ENCODE data around the gene ATF1. TPM values are rescaled to one million over a fixed set of nuclear protein-coding genes. Genes with fewer than 3 reads are reported as not detected.

The ATF1 gene
- total RNA-seq, 4 donors from 2014 or later: 10.0 to 19.4 (median 16.5) TPM

- WGBS, 2 donors (ENCODE audit: low coverage in 1 of 2): 56 to 69% methylated on average over 5 to 8 of the region's 8 CpGs
- no peaks in the 10 kb centered on the region for H3K9me3 ChIP-seq
- no peaks in the 10 kb centered on the region for H3K27me3 ChIP-seq
- peaks cover 0 to 16% (median 4%) of the 10 kb centered on the region in 4 donors for H3K36me3 ChIP-seq
- in situ Hi-C loops (cut with MboI; ENCODE audit: low pct_ligation_motif_present in 1 of 4, low pct_unique_long_range_greater_than_20kb in 1 of 4, low sequenced_read_pairs in 3 of 4) (no loop called here), intact Hi-C loops (cut with DNase I; ENCODE audit: low total_unique reads) (no loop called here)
- DNase-seq: no peak
- TF ChIP-seq EP300 (IDR thresholded peaks at IDR 0.05; ENCODE audit: low read depth): no peak
- TF ChIP-seq POLR2A (IDR thresholded peaks at IDR 0.05): peak; percentile 60
- TF ChIP-seq, protein P1, sequence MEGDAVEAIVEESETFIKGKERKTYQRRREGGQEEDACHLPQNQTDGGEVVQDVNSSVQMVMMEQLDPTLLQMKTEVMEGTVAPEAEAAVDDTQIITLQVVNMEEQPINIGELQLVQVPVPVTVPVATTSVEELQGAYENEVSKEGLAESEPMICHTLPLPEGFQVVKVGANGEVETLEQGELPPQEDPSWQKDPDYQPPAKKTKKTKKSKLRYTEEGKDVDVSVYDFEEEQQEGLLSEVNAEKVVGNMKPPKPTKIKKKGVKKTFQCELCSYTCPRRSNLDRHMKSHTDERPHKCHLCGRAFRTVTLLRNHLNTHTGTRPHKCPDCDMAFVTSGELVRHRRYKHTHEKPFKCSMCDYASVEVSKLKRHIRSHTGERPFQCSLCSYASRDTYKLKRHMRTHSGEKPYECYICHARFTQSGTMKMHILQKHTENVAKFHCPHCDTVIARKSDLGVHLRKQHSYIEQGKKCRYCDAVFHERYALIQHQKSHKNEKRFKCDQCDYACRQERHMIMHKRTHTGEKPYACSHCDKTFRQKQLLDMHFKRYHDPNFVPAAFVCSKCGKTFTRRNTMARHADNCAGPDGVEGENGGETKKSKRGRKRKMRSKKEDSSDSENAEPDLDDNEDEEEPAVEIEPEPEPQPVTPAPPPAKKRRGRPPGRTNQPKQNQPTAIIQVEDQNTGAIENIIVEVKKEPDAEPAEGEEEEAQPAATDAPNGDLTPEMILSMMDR (IDR thresholded peaks at IDR 0.05): no peak
- TF ChIP-seq POLR2AphosphoS5 (IDR thresholded peaks at IDR 0.05): peak in 2 of 3 donors; percentile 48 to 49
- peak overlapping the region; percentile 75 to 89 (median 86) for H3K27ac ChIP-seq
- no peak overlapping the region for H3K4me3 ChIP-seq
- H3K4me1 ChIP-seq: peaks cover 0 to 42% (median 19%) of the 10 kb centered on the region in 4 donors
These were observed 15.0 kb downstream of the ATF1 start for GRCh38 chr12:50778663-50779590.

DNA sequence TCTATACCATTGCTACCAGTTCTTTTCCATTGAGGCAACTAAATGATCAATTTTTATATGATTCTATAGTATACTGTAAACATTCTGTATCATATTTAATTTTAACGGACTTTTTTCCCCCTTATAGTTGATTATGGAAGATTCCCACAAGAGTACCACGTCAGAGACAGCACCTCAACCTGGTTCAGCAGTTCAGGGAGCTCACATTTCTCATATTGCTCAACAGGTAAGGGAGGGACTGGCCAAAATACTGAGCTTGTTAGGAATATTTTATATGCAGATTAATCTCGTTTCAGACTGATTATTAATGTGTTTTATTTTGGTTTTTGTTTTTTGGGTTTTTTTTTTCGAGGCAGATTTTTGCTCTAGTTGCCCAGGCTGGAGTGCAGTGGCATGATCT, 16.1 kb downstream of the ATF1 start:
- Histone ChIP-seq H3K9me3 (no peaks in the 10 kb centered on the region), H3K4me3 (no peak overlapping the region), H3K27me3 (no peaks in the 10 kb centered on the region), H3K4me1 (peaks cover 0 to 37% (median 15%) of the 10 kb centered on the region in 4 donors), H3K36me3 (peaks cover 0 to 16% (median 4%) of the 10 kb centered on the region in 4 donors), H3K27ac (peak overlapping the region in 3 of 4 donors; percentile 75 to 89 (median 89))
- WGBS, 2 donors (ENCODE audit: low coverage in 1 of 2): 89 to 100% methylated on average over 2 to 4 of the region's 4 CpGs
- no peak for DNase-seq
- TF ChIP-seq EP300 (IDR thresholded peaks at IDR 0.05; ENCODE audit: low read depth): no peak
- TF ChIP-seq, protein P1 (IDR thresholded peaks at IDR 0.05): no peak
- no peak for TF ChIP-seq POLR2AphosphoS5 (IDR thresholded peaks at IDR 0.05)
- in situ Hi-C loops (cut with MboI; ENCODE audit: low pct_ligation_motif_present in 1 of 4, low pct_unique_long_range_greater_than_20kb in 1 of 4, low sequenced_read_pairs in 3 of 4) (no loop called here), intact Hi-C loops (cut with DNase I; ENCODE audit: low total_unique reads) (no loop called here)

DNA sequence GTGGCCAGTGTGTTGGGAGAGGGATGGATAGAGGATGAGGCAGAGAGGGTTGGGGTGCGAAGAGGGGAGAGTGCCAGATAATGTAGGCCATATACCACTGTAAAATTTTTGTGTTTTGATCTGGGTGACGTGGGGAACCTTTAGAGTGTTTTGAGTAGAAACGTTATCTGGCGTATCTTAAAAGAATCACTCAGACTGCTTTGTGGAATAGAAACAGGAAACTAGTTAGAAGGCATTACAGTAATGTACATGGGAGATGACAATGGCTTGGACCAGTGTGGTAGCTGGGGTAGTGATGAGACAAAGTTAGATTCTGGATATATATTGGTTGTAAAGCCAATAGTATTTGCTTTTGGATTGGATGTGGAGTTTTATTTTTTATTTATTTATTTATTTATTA, 20.6 kb downstream of the ATF1 start:
- no peak overlapping the region for H3K4me3 ChIP-seq
- no peak for TF ChIP-seq POLR2AphosphoS5 (IDR thresholded peaks at IDR 0.05)
- TF ChIP-seq EP300 (IDR thresholded peaks at IDR 0.05; ENCODE audit: low read depth): no peak
- TF ChIP-seq, protein P1 (IDR thresholded peaks at IDR 0.05): no peak
- no peak for TF ChIP-seq POLR2A (IDR thresholded peaks at IDR 0.05)
- WGBS, 2 donors (ENCODE audit: low coverage in 1 of 2): 87 to 91% methylated on average over 4 of the region's 4 CpGs
- H3K27ac ChIP-seq: no peak overlapping the region
- DNase-seq: no peak
- in situ Hi-C loops (cut with MboI; ENCODE audit: low pct_ligation_motif_present in 1 of 4, low pct_unique_long_range_greater_than_20kb in 1 of 4, low sequenced_read_pairs in 3 of 4): no loop called here
- no peaks in the 10 kb centered on the region for H3K27me3 ChIP-seq
- intact Hi-C loops (cut with DNase I; ENCODE audit: low total_unique reads): no loop called here
- no peaks in the 10 kb centered on the region for H3K9me3 ChIP-seq
- H3K4me1 ChIP-seq: peaks cover 3 to 24% (median 17%) of the 10 kb centered on the region in 4 donors
- peaks cover 0 to 16% (median 4%) of the 10 kb centered on the region in 4 donors for H3K36me3 ChIP-seq

GRCh38 chr12:50785406-50786001, 21.6 kb downstream of the ATF1 start:
- no peaks in the 10 kb centered on the region for H3K9me3 ChIP-seq
- WGBS, 2 donors (ENCODE audit: low coverage in 1 of 2): 95% methylated on average over 3 of the region's 3 CpGs; no CpG with 5 or more reads in 1 of the 2 donors
- in situ Hi-C loops (cut with MboI; ENCODE audit: low pct_ligation_motif_present in 1 of 4, low pct_unique_long_range_greater_than_20kb in 1 of 4, low sequenced_read_pairs in 3 of 4): no loop called here

More at GRCh38 chr12:50785406-50786001, 21.6 kb downstream of the ATF1 start:
- intact Hi-C loops (cut with DNase I; ENCODE audit: low total_unique reads): no loop called here
- Histone ChIP-seq H3K27ac (peak overlapping the region; percentile 51 to 80 (median 74)), H3K27me3 (no peaks in the 10 kb centered on the region), H3K4me3 (no peak overlapping the region), H3K4me1 (peaks cover 3 to 20% (median 14%) of the 10 kb centered on the region in 4 donors), H3K36me3 (peaks cover 0 to 16% (median 4%) of the 10 kb centered on the region in 4 donors)
- TF ChIP-seq POLR2A (IDR thresholded peaks at IDR 0.05) (no peak), EP300 (IDR thresholded peaks at IDR 0.05; ENCODE audit: low read depth) (no peak), POLR2AphosphoS5 (IDR thresholded peaks at IDR 0.05) (no peak)
- TF ChIP-seq, protein P1 (IDR thresholded peaks at IDR 0.05): no peak
- no peak for DNase-seq

Measured in transverse colon (tissue), 4 donors.